ENCODE data around the gene CLIP1.

The CLIP1 gene

GRCh38 chr12:122354958-122355641, 67.4 kb downstream of the CLIP1 start:
- no peak for DNase-seq

- DNase-seq, result no peak
These were observed 70.1 kb downstream of the CLIP1 start for GRCh38 chr12:122352394-122352793.

GRCh38 chr12:122350141-122350848, 72.2 kb downstream of the CLIP1 start:
- no peak for DNase-seq

- DNase-seq, result no peak
These were observed 73.4 kb downstream of the CLIP1 start for GRCh38 chr12:122349078-122349477.

- no peak for DNase-seq
These were observed 74.0 kb downstream of the CLIP1 start for GRCh38 chr12:122348505-122348904.

GRCh38 chr12:122346054-122346453, 76.4 kb downstream of the CLIP1 start:
- DNase-seq, result no peak

GRCh38 chr12:122345042-122345441, 77.4 kb downstream of the CLIP1 start:
- DNase-seq, result no peak

- no peak for DNase-seq
These were observed 86.2 kb downstream of the CLIP1 start for GRCh38 chr12:122336015-122336946.

GRCh38 chr12:122333142-122334087, 89.1 kb downstream of the CLIP1 start:
- DNase-seq, result no peak

GRCh38 chr12:122327494-122328385, 94.7 kb downstream of the CLIP1 start:
- DNase-seq, result no peak

GRCh38 chr12:122327014-122327413, 95.5 kb downstream of the CLIP1 start:
- no peak for DNase-seq

- DNase-seq, result no peak
These were observed 95.9 kb downstream of the CLIP1 start for GRCh38 chr12:122326586-122326985.

GRCh38 chr12:122323311-122324019, 99.0 kb downstream of the CLIP1 start:
- DNase-seq, result no peak

- DNase-seq, result no peak
These were observed 100.0 kb downstream of the CLIP1 start for GRCh38 chr12:122322501-122322900.

GRCh38 chr12:122318607-122319605, 103.6 kb downstream of the CLIP1 start:
- DNase-seq, result no peak

GRCh38 chr12:122312926-122313325, 109.5 kb downstream of the CLIP1 start:
- no peak for DNase-seq

GRCh38 chr12:122311696-122312095, 110.8 kb downstream of the CLIP1 start:
- no peak for DNase-seq

- no peak for DNase-seq
These were observed 111.7 kb downstream of the CLIP1 start for GRCh38 chr12:122310626-122311333.
